ENCODE measurements around the gene TXNRD3. TPM values are rescaled to one million over a fixed set of nuclear protein-coding genes. Genes with fewer than 3 reads are reported as not detected.

The TXNRD3 gene
- total RNA-seq, 2 experiments from 2014 or later = 0.50 to 1.6 TPM

DNA sequence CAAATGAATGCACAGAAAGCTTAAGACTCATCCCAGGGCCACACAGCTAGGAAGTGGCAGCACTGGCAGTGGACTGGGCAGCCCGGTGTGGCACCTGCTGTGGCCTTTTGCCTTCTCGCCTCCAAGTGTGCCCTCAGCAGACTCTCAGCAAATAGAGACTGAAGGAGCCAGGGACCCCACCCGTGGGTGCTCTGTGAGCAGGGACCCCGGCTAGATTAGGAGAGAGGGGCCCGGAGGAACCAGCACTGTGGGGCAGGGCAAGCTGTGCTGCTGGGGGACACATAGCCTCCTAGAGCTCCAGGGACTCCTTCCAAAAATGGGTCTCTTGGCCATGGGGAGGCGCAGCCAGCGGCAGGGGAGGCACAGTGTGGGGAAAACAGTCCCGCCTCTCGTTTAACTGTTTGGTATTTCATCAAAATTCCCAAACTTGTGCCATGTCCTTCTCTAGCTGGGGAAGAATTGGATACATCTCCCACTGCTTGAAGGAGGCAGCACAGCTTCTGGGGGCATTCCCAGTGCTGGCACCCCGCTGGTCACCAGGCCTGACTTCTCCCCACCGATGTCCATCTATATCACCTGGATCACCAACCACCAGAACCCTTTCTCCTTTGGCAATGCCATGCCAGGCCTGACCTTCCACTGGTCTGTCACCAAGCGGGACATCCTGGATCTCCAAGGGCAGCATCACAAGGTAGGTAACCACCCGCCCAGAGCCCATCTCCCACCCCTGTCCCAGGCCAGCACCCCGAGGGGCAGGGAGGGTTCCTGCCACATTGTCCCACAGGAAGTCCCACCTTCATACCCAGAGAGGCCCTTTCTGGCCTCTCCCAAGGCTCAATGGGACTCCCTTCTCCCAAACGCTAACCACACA, 12.0 kb upstream of the TXNRD3 start:
- peaks cover 2% of the 10 kb centered on the region for H3K36me3 Mint-ChIP-seq
- H3K4me3 Mint-ChIP-seq = no peak overlapping the region
- CTCF ChIA-PET = no interaction called here

DNA sequence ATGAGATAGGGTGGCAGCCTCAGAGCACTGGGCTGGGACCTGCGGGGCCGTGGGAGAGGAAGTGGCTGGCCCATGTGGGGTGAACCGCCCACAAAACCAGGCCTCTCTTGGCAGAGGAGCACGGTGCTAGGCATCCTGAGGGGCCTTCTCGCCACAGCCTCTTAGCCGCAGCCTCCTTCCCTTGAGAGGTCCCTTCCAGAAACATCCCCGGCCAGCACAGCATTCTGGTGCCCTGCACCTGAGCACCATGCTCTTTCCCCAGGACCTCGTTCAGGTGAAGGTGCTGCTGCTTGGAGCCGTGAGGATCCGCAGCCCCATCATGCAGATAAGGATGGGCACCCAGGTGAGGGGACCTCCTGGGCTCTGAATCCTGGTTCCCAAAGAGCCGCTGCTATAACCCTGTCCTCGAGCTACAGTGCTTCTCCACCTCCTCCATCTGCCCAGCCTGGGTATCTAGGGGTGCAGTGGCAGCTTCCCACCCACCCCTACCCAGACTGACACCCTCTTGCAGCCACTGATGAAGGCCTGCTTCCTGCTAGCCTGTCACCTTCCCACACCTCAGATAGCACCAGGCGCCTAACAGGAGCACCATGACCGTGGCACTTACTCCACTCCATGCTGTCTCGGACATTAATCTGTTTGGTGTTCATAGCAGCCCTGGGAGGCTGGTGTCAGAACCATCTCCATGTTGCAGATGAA, 11.2 kb upstream of the TXNRD3 start:
- no peak for ATAC-seq
- Mint-ChIP-seq H3K4me3 (no peak overlapping the region), H3K36me3 (peaks cover 2% of the 10 kb centered on the region), H3K9me3 (ENCODE audit: low read depth) (peaks cover 2% of the 10 kb centered on the region), H3K4me1 (peaks cover 9% of the 10 kb centered on the region), H3K27me3 (peaks cover 8% of the 10 kb centered on the region), H3K27ac (no peak overlapping the region)
- peak; percentile 39 for DNase-seq
- CTCF ChIA-PET = no interaction called here

More for the DNA sequence above, 12.0 kb upstream of the TXNRD3 start:
- ATAC-seq (no peak), DNase-seq (no peak)
- peaks cover 2% of the 10 kb centered on the region for H3K27me3 Mint-ChIP-seq
- peaks cover 12% of the 10 kb centered on the region for H3K4me1 Mint-ChIP-seq
- peaks cover 5% of the 10 kb centered on the region for H3K9me3 Mint-ChIP-seq (ENCODE audit: low read depth)
- H3K27ac Mint-ChIP-seq = no peak overlapping the region

DNA sequence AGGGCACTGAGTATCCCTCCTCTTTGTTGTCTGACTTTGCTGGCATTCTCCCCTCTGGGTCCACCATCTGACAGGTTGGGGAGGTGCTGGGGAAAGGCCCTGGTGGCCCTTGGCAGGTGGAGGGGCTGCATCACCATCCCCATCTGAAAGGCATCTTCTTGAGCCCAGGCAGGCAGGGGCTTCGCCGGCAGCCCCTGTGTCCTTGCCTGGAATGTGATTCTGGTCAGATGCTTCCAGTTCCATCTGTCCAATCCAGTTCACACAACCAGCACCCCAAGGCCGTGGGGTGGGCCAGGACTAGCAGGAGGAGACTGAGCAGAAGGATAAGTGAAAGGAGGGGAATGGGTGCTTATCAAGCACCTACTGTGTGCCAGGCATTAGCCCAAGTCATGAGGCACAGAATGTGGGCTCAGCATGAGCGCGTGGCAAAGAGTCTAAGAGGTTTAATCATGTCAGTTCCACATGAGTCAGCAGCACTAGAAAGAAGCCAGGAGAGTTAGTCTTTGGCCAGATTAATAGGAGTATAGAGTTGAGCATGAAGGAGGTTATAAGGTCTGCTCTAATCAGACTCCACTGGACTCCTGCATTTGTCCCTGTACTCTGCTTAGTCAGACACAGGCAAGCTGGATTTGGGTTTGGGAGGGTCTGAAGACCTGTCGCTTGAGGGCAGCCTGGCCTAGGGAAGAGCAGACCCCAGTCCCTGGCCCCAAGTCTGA, 10.5 kb upstream of the TXNRD3 start:
- Mint-ChIP-seq H3K27me3 (peaks cover 12% of the 10 kb centered on the region), H3K4me3 (no peak overlapping the region), H3K4me1 (peaks cover 9% of the 10 kb centered on the region), H3K36me3 (no peaks in the 10 kb centered on the region), H3K9me3 (ENCODE audit: low read depth) (no peaks in the 10 kb centered on the region), H3K27ac (no peak overlapping the region)
- DNase-seq (peak; percentile 28), ATAC-seq (no peak)
- CTCF ChIA-PET = no interaction called here

DNA sequence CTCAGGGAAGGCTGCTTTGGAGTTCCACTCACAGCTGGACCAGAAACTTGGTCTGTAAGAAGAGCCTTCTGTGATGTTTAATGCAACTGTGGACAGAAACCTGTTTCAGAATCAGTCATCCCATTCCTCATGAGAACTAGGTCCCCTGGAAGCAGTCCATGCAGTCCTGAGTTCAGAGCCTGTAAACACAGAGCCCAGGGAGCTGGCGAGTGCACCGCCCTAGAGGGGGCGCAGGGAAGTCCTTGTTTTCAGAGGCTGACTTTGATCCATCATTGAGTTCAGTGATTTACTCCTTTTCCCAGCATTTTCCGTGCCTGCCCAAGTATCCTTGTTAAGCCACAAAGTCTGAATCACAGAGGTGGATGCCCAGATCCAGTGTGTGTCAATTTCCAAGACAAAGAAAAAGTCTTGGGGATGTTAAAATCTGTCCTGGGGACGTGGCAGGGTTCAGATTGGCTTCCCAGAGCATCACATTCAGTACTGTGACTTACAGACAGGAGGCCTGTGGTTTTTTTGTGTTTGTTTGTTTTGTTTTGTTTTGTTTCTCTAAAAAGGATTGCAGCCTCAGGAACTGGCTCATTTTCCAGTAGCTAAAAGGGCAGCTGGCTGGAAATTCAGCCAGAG, 9.8 kb upstream of the TXNRD3 start:
- Mint-ChIP-seq H3K9me3 (ENCODE audit: low read depth) (no peaks in the 10 kb centered on the region), H3K36me3 (no peaks in the 10 kb centered on the region), H3K27ac (no peak overlapping the region), H3K27me3 (peaks cover 12% of the 10 kb centered on the region), H3K4me3 (no peak overlapping the region), H3K4me1 (peaks cover 9% of the 10 kb centered on the region)
- DNase-seq (peak; percentile 29), ATAC-seq (no peak)
- CTCF ChIA-PET = no interaction called here

DNA sequence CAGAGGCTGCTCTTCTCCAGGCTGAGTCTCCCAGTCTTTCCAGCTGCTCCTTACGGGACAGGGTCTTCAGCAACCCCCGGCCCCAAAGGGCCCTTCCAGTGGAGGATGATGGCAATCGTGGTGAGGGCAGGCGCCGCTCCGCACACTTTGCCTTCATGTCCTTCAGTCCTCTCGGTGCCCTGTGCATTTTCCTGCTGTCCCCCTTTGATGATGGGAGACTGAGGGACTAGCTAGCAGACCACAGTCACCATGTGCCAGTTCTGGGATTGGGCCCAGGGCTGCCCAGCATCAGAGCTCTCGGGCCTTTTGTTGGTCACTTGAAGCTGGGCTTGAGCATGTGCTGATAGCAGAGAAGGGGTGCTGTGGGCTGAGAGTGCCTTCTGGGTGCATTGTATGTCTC, 8.8 kb upstream of the TXNRD3 start:
- DNase-seq (peak; percentile 21), ATAC-seq (no peak)
- H3K4me3 Mint-ChIP-seq = no peak overlapping the region
- peaks cover 12% of the 10 kb centered on the region for H3K27me3 Mint-ChIP-seq
- H3K9me3 Mint-ChIP-seq (ENCODE audit: low read depth) = no peaks in the 10 kb centered on the region
- CTCF ChIA-PET = no interaction called here
- peaks cover 9% of the 10 kb centered on the region for H3K4me1 Mint-ChIP-seq
- H3K27ac Mint-ChIP-seq = no peak overlapping the region
- H3K36me3 Mint-ChIP-seq = no peaks in the 10 kb centered on the region

DNA sequence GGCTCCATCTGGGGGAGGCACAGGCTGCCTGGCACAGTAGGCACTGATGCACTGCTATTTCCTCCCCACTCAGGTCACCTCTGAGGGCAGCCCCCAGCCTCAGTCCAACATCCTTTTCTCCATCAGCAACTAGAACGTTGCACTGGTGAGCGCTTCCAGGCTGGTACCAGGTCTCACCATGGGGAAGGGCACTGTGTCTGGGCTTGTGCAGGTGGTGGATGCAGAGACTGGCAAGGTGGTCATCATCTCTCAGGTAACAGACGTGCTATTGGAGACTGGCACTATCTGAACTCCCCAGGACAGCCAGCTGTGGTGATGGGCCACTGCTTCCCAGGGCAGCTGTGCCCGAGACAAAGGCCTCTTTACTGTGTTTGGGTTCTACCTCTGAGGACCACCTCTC, 8.3 kb upstream of the TXNRD3 start:
- DNase-seq (peak; percentile 11), ATAC-seq (no peak)
- no peak overlapping the region for H3K4me3 Mint-ChIP-seq
- H3K4me1 Mint-ChIP-seq = peaks cover 9% of the 10 kb centered on the region
- H3K27ac Mint-ChIP-seq = no peak overlapping the region
- H3K27me3 Mint-ChIP-seq = peaks cover 12% of the 10 kb centered on the region
- no peaks in the 10 kb centered on the region for H3K36me3 Mint-ChIP-seq
- no peaks in the 10 kb centered on the region for H3K9me3 Mint-ChIP-seq (ENCODE audit: low read depth)
- CTCF ChIA-PET = no interaction called here

DNA sequence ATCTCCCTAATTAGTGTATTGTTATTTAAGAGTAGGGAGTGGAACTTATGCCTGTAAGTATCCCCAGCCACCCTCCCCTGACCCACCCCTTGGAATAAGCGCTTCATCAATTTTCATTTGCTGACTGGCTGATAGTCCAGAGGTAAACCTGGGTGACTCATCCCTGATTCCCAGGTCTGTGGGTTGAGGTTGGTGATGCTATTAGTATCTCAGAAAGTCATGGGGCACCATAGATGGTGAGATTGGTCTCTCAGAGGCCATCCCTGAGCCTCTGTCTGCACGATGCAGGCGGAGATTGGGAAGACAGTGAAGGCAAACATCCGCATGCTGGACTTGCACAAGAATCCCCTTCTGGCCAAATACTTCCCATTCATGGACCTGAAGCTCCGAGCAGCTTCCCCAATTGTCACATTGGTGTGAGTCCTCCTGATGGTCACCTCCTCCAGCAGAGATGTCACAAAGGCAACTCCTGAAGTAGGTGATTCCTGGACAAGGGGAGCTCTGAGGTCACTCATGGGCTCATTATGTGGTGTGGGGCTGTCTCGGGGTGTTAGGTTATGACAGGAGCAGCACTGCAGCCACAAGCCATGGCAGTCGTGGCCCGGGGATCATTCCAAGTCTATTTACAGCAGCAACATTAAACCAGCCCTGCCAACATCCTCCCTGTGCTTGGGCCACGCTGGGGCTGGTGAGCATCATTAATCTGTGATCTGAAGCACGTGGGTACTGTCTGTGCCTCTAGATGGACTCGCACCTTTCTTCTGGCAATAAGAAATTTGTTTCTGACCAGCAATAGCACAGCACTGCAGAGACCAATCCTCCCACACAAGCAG, 6.8 kb upstream of the TXNRD3 start:
- Mint-ChIP-seq H3K4me1 (peaks cover 9% of the 10 kb centered on the region), H3K4me3 (no peak overlapping the region), H3K27me3 (peaks cover 14% of the 10 kb centered on the region), H3K9me3 (ENCODE audit: low read depth) (no peaks in the 10 kb centered on the region), H3K36me3 (no peaks in the 10 kb centered on the region), H3K27ac (no peak overlapping the region)
- CTCF ChIA-PET = interaction anchor here (1.1 kb wide), 1 partner anchor 18 kb away, joined by 3 read pairs; no protein-coding TSS in a partner anchor
- ATAC-seq = no peak
- peak; percentile 27 for DNase-seq

DNA sequence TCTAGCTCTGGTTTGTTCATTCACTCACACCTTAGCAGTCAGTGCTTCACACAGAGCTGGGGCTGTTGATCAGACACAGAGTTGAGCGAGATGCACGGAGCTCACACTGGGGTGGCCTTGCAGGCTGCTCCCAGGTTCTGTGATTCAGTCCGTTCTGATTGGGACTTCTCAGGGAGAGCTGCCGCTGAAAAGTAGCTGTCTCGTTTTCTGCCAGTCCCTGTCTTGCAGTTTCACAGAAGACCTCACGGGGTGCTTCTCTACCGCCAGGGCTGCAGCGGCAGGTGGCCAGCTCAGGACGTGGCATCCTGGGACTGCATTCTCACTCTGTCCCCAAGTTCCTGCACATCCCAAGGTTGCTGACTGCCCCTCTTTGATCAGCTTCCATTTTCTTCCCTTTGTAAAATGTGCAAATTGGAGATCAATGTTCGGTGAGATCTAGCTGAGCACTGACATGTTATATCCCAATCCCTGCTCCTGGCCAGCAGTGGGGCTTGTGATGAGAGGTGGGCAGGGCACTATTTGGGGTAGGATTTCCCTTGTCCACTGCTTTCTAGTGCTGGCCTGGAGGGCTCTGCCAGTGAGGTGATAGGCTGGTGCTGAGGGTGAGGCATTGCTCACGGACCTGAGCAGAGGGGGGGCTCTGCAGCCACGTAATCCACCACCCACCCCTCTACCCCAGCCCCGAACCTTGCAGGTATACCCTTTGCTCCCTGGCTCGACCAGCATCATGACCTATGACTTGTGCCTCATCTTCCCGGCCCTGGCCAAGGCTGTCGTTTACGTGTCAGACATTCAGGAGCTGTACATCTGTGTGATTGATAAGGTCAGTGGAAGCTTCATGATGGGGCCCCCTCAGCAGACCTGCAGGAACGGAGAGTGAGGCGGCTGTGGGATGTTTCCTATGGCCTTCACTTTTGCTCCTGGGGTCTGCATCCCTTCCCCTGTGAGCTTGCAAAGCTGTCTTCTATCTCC, 5.3 kb upstream of the TXNRD3 start:
- DNase-seq = peak; percentile 36
- Mint-ChIP-seq H3K27ac (no peak overlapping the region), H3K4me1 (no peaks in the 10 kb centered on the region), H3K36me3 (no peaks in the 10 kb centered on the region), H3K27me3 (peaks cover 27% of the 10 kb centered on the region), H3K9me3 (ENCODE audit: low read depth) (no peaks in the 10 kb centered on the region), H3K4me3 (no peak overlapping the region)
- CTCF ChIA-PET = interaction anchor here (1.2 kb wide), 1 partner anchor 19 kb away, joined by 3 read pairs; no protein-coding TSS in a partner anchor
- ATAC-seq = no peak

DNA sequence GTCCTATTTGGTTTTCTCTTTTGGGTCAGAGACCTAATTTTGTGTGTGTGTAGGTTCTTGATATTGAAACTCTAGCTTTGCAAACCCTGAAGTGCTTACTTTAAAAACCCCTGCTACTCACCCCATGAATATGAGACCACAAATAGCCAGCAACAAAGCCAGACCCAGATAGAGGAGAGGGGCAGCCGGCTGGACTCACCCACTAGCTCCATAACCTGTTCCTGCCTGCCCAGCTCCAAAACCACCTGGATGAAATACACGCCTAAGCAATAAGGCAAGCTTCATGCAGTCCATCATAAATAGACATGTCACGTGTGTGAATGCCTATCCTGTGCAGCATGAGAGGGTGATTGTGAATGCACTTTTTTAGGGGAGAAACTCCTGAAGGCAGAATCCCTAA, 3.7 kb upstream of the TXNRD3 start:
- Mint-ChIP-seq H3K27me3 (peaks cover 35% of the 10 kb centered on the region), H3K9me3 (ENCODE audit: low read depth) (no peaks in the 10 kb centered on the region), H3K36me3 (no peaks in the 10 kb centered on the region), H3K27ac (no peak overlapping the region), H3K4me3 (no peak overlapping the region), H3K4me1 (peaks cover 5% of the 10 kb centered on the region)
- peak; percentile 34 for DNase-seq
- no peak for ATAC-seq
- CTCF ChIA-PET = no interaction called here

DNA sequence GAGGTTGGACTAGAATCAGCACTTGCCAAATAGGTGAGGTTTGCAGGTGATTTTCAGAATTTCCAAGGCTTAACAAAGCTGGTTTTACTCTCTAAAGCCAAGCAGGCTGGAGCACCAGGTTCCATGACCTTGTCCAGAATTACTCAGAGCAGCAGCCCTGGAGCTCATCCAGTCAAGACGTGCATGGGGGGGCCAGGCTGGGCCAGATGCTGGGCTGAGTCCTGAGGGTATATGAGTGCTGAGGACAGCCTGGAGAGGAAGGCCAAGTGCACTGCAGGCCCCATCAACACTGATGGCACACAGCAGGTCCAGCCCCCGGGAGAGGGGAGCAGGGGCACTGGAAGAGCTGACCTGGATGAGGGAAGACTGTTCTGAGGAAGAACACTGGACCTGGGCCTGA, 3.0 kb upstream of the TXNRD3 start:
- Mint-ChIP-seq H3K9me3 (ENCODE audit: low read depth) (no peaks in the 10 kb centered on the region), H3K4me1 (peaks cover 5% of the 10 kb centered on the region), H3K4me3 (no peak overlapping the region), H3K27me3 (peaks cover 42% of the 10 kb centered on the region), H3K27ac (no peak overlapping the region), H3K36me3 (no peaks in the 10 kb centered on the region)
- DNase-seq (no peak), ATAC-seq (no peak)
- CTCF ChIA-PET = interaction anchor here (1.4 kb wide), 1 partner anchor 21 kb away, joined by 4 read pairs; no protein-coding TSS in a partner anchor

DNA sequence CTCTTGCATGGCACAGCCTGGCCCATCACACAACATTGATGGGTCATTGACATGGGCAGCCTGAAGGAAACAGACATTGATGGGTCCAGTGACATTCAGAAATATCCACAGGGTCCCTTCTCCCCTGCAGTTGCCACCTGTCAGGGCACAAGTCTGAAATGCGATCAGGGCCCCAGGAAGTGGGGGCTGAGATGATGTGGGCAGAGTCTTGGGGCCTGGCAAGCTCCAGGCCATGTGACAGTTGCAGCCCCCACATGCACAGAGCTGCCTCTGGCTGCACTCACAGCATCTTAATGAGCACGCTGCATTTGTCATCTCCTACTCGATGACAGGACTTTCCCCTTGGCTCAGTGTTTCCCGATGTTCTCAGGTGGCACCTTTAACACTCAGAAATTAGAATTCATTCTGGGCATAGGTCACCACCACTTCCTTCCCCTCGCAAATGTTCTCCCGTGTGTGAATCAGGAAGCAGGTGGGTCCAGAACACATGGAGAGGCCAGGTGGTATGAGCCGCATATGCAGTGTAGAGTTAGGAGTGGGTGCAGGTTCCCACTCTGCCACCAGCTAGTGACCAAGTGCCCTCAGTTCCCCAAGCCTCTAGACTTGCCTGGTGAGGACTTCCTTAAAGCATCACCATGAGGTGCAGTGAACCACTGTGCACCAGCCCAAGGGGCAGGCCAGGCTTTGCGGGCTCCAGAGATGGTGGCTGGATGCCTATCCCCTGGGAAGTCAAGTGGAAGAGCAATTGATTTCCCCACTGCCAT, 1.6 kb upstream of the TXNRD3 start:
- no peak for ATAC-seq
- Mint-ChIP-seq H3K27me3 (peaks cover 45% of the 10 kb centered on the region), H3K9me3 (ENCODE audit: low read depth) (no peaks in the 10 kb centered on the region), H3K4me1 (peaks cover 5% of the 10 kb centered on the region), H3K27ac (no peak overlapping the region), H3K36me3 (no peaks in the 10 kb centered on the region), H3K4me3 (no peak overlapping the region)
- DNase-seq = peak; percentile 32
- CTCF ChIA-PET = interaction anchor here (1.4 kb wide), 1 partner anchor 22 kb away, joined by 4 read pairs; no protein-coding TSS in a partner anchor
